ENCODE measurements around the gene ERC1. TPM values are rescaled to one million over a fixed set of nuclear protein-coding genes. Genes with fewer than 3 reads are reported as not detected.

The ERC1 gene
- total and polyA plus RNA-seq, 4 donors, result 7.4 to 78.2 (median 39.8) TPM

GRCh38 chr12:1034751-1035457, 43.9 kb downstream of the ERC1 start:
- 87 to 96% methylated on average over 6 of the region's 6 CpGs for WGBS, 2 donors
- H3K36me3 ChIP-seq (ENCODE audit: control insufficient read depth in 4 of 4, insufficient read depth in 4 of 4, low read length in 4 of 4), result peaks cover 0 to 6% (median 4%) of the 10 kb centered on the region in 4 donors
- H3K4me3 ChIP-seq, result no peak overlapping the region
- no peaks in the 10 kb centered on the region for H3K27me3 ChIP-seq (ENCODE audit: control insufficient read depth in 3 of 3, insufficient read depth in 3 of 3, low read length in 2 of 3)
- H3K9ac ChIP-seq (ENCODE audit: insufficient read depth in 1 of 2, low read length in 2 of 2), result no peak overlapping the region
- H3K4me1 ChIP-seq (ENCODE audit: control insufficient read depth in 5 of 5, insufficient read depth in 5 of 5, low read length in 5 of 5), result no peaks in the 10 kb centered on the region
- no peaks in the 10 kb centered on the region for H3K9me3 ChIP-seq (ENCODE audit: control insufficient read depth in 4 of 4, insufficient read depth in 3 of 4, low read length in 3 of 4)
- no peak overlapping the region for H3K27ac ChIP-seq (ENCODE audit: low read depth in 1 of 2, low read length in 1 of 2)
- DNase-seq (no peak), ATAC-seq (ENCODE audit: insufficient read depth, low FRiP score) (no peak)
- TF ChIP-seq, protein P1, sequence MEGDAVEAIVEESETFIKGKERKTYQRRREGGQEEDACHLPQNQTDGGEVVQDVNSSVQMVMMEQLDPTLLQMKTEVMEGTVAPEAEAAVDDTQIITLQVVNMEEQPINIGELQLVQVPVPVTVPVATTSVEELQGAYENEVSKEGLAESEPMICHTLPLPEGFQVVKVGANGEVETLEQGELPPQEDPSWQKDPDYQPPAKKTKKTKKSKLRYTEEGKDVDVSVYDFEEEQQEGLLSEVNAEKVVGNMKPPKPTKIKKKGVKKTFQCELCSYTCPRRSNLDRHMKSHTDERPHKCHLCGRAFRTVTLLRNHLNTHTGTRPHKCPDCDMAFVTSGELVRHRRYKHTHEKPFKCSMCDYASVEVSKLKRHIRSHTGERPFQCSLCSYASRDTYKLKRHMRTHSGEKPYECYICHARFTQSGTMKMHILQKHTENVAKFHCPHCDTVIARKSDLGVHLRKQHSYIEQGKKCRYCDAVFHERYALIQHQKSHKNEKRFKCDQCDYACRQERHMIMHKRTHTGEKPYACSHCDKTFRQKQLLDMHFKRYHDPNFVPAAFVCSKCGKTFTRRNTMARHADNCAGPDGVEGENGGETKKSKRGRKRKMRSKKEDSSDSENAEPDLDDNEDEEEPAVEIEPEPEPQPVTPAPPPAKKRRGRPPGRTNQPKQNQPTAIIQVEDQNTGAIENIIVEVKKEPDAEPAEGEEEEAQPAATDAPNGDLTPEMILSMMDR (IDR thresholded peaks at IDR 0.05; ENCODE audit: control extremely low read depth, extremely low read depth), result no peak

- TF ChIP-seq, protein P1 (IDR thresholded peaks at IDR 0.05; ENCODE audit: control extremely low read depth, extremely low read depth), result no peak
- DNase-seq (no peak), ATAC-seq (ENCODE audit: insufficient read depth, low FRiP score) (no peak)
These were observed 50.5 kb downstream of the ERC1 start for GRCh38 chr12:1041478-1041877.

DNA sequence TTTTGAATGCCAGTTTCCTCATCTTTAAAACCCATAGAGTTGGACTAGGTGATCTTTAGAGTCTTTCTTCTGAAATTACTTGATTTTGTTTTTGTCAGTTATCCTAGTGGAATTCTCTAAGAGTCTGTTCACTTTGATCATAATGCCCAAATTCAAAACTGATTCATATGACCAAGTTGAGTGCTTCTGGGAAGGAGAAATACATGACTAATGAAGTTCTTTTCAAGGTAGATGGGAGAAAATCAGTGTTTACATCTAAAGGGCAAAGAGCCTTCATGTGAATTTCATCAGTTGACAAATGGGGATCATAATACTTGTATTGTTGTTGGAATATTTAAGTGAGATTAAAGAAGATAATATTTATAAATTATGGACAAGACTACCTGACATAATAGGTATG, 53.2 kb downstream of the ERC1 start:
- Histone ChIP-seq H3K27ac (ENCODE audit: low read depth in 1 of 2, low read length in 1 of 2) (no peak overlapping the region), H3K36me3 (ENCODE audit: control insufficient read depth in 4 of 4, insufficient read depth in 4 of 4, low read length in 4 of 4) (no peaks in the 10 kb centered on the region), H3K9ac (ENCODE audit: insufficient read depth in 1 of 2, low read length in 2 of 2) (no peak overlapping the region), H3K9me3 (ENCODE audit: control insufficient read depth in 4 of 4, insufficient read depth in 3 of 4, low read length in 3 of 4) (no peaks in the 10 kb centered on the region), H3K4me1 (ENCODE audit: control insufficient read depth in 5 of 5, insufficient read depth in 5 of 5, low read length in 5 of 5) (peaks cover 0 to 7% (median 3%) of the 10 kb centered on the region in 5 donors), H3K27me3 (ENCODE audit: control insufficient read depth in 3 of 3, insufficient read depth in 3 of 3, low read length in 2 of 3) (no peaks in the 10 kb centered on the region), H3K4me3 (no peak overlapping the region)
- DNase-seq (no peak), ATAC-seq (ENCODE audit: insufficient read depth, low FRiP score) (no peak)
- TF ChIP-seq, protein P1 (IDR thresholded peaks at IDR 0.05; ENCODE audit: control extremely low read depth, extremely low read depth), result no peak

More at GRCh38 chr12:1041478-1041877, 50.5 kb downstream of the ERC1 start:
- H3K36me3 ChIP-seq (ENCODE audit: control insufficient read depth in 4 of 4, insufficient read depth in 4 of 4, low read length in 4 of 4), result peaks cover 0 to 2% (median 0%) of the 10 kb centered on the region in 4 donors
- H3K9ac ChIP-seq (ENCODE audit: insufficient read depth in 1 of 2, low read length in 2 of 2), result no peak overlapping the region
- no peaks in the 10 kb centered on the region for H3K9me3 ChIP-seq (ENCODE audit: control insufficient read depth in 4 of 4, insufficient read depth in 3 of 4, low read length in 3 of 4)
- no peaks in the 10 kb centered on the region for H3K27me3 ChIP-seq (ENCODE audit: control insufficient read depth in 3 of 3, insufficient read depth in 3 of 3, low read length in 2 of 3)
- H3K27ac ChIP-seq (ENCODE audit: low read depth in 1 of 2, low read length in 1 of 2), result no peak overlapping the region
- WGBS, 2 donors, result 99 to 100% methylated on average over 2 of the region's 2 CpGs
- H3K4me3 ChIP-seq, result no peak overlapping the region
- no peaks in the 10 kb centered on the region for H3K4me1 ChIP-seq (ENCODE audit: control insufficient read depth in 5 of 5, insufficient read depth in 5 of 5, low read length in 5 of 5)

Measured in lung (tissue), 12 donors.